Testis (tissue), 2 donors: ENCODE results near the gene ALOX5.

Source experiments
- CTCF ChIP-seq, 3 experiments: fragments of 450-650 bp in 2 of 3; fragments of 200-600 bp in 1 of 3; sonication (generic) in 1 of 3; IDR thresholded peaks; one replicate each; pipeline ENCODE4 v1.5.1; 2016 to 2019; ENCODE audit warnings: antibody characterized with exemption in 3 of 3, mild to moderate bottlenecking in 2 of 3, moderate library complexity in 1 of 3
- POLR2A ChIP-seq: fragments of 450-650 bp; IDR thresholded peaks from one replicate; pipeline ENCODE4 v1.6.1; 2017; ENCODE audit warnings: antibody characterized with exemption, mild to moderate bottlenecking, moderate library complexity

GRCh38 chr10:45433716-45434469, 59.9 kb downstream of the ALOX5 start:
- TF ChIP-seq CTCF (IDR thresholded peaks at IDR 0.05) (no peak), POLR2A (no peak)
